ENCODE results near the gene TPSD1.

TPSD1 gene

DNA sequence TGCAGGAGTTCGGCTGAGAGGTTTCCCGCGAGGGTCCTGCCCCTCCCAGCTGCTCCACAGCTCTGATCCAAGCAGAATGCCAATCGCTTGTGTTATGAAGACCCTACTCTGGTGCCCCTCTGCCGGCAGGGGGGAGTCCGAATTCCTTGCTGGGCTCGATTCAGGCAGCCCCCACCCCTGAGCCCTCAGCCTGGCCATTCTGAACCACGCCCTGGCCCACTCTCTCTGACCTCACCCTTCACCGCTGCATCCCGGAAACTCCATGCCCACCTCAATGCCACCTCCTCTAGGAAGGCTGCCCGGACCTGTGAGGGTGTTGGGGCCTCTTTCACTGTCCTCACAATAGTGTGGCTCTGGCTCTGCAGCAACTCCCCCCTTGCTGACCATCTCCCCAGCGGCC, 45.7 kb downstream of the TPSD1 start:
- no peak for DNase-seq

DNA sequence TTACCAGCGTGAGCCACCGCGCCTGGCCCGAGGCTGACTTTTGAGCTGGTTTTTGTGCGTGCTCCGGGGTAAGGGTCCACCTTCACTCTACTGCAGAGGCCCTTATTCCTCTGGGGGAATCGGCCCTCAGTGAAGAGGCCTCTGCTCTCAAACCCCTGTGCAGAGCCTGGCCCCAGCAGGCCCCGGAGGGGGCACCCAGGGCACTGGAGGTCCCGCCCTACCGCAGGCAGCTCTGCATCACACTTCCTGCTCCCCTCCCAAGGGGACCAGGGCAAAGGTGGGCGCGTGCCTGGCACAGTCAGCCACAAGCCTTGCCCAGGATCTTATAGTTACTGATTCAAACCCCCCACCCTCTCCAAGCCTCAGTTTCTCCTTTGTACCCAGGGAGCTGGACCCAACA, 50.0 kb downstream of the TPSD1 start:
- DNase-seq, result no peak

DNA sequence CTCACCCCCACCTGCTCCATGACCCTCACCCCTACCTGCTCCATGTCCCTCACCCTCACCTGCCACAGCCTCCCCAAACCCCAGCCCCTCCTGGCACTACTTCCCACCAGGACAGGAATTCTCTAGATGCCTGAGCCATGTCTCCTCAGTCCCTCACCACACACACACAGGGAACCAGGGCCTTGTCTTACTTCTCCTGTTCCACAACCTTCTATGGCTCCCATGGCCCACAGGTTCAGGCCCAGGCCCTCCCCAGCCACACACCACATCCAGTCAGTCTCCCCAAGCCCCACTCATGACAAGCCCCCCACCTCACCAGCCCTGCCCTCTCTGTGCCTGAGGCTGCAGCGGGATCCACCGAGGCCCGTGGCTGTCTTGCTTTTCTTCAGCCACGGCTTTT, 50.5 kb downstream of the TPSD1 start:
- no peak for DNase-seq

DNA sequence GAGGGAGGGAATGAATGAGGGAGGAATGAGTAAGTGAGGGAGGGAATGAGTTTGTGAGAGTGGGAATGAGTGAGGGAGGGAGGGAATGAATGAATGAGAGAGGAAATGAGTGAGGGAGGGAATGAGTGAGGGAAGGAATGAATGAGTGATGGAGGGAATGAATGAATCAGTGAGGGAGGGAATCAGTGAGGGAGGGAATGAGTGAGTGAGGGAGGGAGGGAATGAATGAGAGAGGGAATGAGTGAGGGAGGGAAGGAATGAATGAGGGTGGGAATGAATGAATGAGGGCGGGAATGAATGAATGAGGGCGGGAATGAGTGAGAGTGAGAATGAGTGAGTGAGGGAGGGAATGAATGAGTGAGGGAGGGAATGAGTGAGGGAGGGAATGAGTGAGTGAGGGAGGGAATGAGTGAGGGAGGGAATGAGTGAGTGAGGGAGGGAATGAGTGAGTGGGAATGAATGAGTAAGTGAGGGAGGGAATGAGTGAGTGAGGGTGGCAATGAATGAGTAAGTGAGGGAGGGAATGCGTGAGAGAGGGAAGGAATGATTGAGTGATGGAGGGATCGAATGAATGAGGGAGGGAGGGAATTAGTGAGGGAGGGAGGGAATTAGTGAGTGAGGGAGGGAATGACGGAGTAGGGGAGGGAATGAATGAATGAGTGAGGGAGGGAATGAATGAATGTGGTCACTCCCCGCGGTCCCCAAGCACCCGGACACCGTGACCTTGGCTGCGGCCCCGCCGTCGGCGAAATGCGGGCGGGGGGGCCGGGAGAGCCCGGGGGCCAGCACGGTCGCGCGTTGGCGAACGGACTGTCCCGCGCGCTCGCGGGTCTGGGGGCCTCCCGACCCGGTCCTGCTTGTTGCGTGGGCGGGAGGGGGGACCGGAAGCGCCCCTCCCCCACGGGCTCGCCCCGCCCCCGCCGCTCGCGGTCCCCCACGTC, 52.4 kb downstream of the TPSD1 start:
- no peak for DNase-seq
